ENCODE measurements around the gene MAP1A.

MAP1A gene

DNA sequence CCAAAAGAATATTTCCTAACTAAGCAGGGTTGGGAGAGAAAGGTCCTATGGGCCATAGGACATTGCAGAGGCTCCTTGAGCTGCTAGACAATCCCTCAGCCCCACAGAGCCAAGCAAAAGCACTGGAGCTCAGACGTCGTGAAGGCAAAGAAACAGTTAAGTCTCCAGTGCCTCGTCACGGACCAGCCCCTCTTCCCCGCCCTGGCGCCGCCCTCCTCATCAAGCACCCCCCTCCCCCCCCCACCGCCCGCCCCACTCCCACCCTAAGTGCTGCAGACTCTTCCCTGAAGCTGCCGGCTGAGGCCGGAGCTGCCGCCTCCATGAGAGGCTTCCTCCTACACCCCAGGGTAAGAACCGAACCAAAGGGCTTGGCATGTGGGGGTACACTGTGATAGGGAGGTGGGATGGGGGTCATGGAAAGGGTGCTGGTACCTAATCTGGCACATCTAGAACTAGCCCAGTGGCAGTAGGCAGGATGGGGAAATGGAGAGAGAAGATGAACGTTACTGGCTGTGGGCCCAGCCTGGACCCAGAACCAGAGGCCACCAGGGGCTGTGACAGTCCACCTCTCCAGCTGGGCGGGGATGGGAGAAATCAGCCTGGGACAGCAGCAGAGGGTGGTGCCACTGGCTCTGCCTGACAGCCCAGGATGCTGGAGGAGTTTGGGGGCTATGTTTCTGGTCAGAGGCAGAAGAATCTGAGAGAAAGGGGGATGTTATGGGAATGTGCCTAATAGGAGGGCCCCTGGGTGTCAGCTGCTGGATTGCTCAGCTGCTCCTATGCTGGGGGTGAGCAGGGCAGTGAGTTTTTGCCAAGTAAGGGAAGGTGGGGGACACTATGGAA lies at the start of gene MAP1A:
Gene MAP1A, plus strand, starts transcription at position 255 of the 843 bp plus-strand sequence. CDS start 3,866 bp downstream, outside the sequence.
- peak; percentile 85 for DNase-seq

DNA sequence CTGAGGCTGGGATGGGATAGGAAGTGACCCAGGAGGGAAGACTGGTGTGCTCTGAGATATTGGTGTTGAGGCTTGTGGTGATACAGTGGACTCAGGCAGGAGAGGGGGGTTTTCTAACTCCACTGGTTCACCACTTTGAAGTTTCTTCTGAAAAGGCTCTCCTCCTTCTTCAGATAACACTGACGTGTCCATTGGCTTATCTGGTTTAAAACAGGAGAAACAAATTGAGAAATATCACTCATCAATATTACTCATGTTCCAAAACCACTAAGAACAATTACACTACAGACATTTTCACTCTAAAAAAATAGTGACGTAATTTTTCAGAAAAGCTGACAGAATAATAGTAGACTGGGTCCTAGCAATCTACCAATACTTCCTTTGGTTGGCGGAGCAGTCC lies 47.5 kb upstream of the MAP1A start:
- peak; percentile 54 for DNase-seq

GRCh38 chr15:43471975-43472374 lies 45.4 kb upstream of the MAP1A start:
- no peak for DNase-seq

DNA sequence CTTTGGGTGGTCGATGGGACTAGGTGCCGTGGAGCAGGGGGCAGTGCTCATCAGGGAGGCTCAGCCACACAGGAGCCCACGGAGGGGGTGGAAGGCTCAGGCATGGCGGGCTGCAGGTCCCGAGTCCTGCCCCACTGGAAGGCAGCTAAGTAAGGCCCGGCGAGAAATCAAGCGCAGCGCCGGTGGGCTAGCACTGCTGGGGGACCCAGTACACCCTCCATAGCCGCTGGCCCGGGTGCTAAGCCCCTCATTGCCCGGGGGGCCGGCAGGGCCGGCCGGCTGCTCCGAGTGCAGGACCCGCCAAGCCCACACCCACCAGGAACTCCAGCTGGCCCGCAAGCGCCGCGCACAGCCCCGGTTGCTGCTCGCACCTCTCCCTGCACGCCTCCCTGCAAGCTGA lies 43.5 kb upstream of the MAP1A start:
- DNase-seq: no peak

DNA sequence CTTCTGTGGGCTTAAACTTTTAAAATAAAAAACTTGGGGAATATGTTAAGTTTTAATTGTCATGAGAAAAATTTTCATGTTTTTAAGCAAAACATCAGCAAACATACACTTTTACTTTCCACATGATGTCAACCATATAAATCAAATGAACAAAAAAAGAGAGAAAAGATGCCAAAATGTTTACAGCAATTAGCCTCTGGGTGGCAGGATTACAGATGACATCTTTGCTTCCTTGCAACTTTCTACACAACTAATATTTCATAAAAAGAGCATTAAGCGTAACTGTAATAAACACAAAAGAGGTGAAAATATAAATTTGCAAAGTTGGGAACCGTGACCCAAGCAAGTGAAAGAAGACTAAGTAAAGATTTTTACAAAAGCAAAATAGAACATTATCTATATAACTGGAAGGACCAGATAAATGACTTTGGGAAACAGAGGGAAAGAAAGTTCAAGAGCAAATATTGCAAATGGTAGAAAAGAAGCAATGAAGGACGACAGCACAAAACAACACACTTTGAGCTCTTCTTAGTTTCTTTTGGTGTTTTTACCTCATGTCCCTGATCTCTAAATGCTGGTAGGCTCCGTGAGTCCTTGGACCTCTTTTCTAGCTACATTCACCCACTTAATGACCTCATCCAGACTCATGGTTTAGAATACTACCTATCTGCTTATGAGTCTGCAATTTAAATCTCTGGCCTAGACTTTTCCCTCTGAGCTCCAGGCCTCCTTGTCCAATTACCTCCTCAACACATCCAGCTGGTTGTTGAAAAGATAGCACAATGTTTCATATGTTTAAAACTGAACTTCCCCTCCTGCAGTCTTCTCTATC lies 33.9 kb upstream of the MAP1A start:
- peak; percentile 22 for DNase-seq

GRCh38 chr15:43484455-43484854 lies 33.0 kb upstream of the MAP1A start:
- DNase-seq: no peak

DNA sequence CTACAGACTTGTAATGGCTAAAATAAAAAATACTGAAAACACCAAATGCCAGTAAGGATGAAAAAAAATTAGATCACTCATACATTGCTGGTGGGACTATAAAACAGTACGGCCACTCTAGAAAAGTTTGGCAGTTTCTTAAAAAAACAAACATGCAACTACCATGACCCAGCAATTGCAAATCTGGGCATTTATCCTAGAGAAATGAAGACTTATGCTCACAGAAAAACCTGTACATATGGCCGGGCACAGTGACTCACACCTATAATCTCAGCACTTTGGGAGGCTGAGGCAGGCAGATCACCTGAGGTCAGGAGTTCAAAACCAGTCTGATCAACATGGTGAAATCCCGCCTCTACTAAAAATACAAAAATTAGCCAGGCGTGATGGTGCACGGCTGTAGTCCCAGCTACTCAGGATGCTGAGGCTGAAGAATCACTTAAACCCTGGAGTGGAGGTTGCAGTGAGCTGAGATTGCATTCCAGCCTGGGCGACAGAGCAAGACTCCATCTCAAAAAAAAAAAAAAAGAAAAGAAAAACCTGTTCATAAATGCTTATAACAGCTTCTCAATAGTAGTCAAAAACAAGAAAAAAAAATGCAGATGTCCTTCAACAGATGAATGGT lies 30.0 kb upstream of the MAP1A start:
- no peak for DNase-seq

DNA sequence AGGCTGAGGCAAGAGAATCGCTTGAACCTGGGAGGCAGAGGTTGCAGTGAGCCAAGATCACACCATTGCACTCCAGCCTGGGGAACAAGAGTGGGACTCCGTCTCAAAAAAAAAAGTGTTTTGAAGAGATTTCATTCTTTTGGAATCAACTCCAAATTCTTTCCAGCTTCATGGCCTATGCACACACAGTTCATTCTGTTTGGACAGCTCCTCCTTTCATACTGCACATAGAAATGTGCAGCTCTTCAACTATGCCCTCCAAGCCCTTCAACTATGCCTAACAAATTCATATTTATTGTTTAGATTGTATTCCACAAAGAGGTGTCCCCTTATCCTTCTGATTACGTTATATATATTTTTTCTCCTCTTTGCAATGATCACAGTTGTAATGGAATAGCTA lies 28.6 kb upstream of the MAP1A start:
- DNase-seq: no peak

DNA sequence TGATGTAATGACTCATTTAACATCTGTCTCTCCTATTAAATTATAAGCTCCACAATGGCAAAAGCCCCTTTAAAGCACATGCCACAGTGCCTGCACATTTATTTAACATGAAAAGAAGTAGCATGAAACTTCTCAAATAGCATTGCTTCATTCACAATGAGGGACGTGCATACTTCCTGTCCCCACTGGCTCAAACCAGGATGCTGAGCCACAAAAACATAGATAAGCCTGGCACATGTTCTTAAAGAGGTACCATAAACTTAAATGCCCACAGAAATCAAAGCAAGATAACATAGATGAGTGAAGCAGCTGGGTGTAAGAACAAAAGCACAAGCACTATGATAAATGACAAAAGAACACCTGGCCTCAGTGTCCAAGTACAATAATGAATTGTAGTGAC lies 28.2 kb upstream of the MAP1A start:
- DNase-seq: no peak

GRCh38 chr15:43492266-43492665 lies 25.1 kb upstream of the MAP1A start:
- DNase-seq: no peak

GRCh38 chr15:43492673-43493601 lies 24.5 kb upstream of the MAP1A start, which contains the start of gene TP53BP1:
Gene TP53BP1 (minus strand): TSS chr15:43493156. CDS start chr15:43493043, 113 bp downstream.
- DNase-seq: peak; percentile 96

- DNase-seq: no peak
Measured at GRCh38 chr15:43493703-43494472, 23.5 kb upstream of the MAP1A start.

- no peak for DNase-seq
Measured at GRCh38 chr15:43498990-43499389, 18.4 kb upstream of the MAP1A start.

DNA sequence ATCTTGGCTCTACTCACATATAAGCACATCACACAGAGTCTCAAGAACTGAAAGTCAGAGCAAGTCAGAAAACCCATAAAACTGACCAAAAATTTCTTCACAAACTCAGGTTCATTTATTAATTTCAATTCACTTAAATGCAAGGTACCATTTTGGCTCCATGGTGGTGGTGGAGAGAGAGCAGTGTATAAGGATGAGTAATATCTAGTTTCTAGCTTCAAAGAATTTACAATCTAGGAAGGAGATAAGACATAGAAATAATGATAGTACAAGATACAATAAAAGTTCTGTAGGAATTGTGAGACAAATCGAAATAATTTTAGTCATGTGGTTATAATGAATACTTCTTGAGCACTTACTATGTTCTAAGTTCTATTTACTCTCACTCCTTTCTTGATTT lies 17.8 kb upstream of the MAP1A start:
- no peak for DNase-seq

DNA sequence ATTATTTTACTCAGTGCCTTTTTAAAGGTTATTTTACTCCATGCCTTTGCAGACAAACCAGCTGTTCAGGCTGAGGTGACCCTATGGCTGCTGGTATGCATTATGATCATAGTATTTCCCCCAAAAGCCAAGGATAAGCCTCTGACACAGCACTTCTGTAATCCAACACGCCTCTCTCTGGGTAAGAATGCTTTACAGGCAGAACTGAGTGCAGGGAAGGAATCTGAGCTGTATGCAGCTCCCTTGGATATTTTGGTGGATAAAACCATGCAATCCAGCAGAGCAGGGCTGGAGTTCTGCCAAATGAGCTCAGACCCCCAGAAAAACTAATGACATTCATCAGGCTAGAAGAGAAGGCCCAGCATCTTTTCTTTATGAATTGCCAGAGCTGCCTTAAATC lies 11.7 kb upstream of the MAP1A start:
- DNase-seq: peak; percentile 84

DNA sequence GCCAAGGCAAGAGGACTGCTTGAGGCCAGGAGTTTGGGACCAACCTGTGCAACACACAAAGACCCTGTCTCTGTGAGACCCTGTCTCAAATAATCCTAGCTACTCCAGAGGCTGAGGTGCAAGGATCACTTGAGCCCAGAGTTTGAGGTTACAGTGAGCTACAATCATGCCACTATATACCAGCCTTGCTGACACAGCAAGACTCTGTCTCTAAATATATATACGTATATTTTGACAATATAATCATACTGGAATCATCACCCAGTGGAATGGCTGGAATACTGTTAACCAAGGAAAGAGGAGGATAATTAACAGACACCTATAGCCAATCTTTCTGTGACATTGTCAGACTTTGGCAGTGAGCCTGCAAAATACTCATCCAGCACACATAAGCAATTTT lies 9.0 kb upstream of the MAP1A start:
- DNase-seq: no peak

DNA sequence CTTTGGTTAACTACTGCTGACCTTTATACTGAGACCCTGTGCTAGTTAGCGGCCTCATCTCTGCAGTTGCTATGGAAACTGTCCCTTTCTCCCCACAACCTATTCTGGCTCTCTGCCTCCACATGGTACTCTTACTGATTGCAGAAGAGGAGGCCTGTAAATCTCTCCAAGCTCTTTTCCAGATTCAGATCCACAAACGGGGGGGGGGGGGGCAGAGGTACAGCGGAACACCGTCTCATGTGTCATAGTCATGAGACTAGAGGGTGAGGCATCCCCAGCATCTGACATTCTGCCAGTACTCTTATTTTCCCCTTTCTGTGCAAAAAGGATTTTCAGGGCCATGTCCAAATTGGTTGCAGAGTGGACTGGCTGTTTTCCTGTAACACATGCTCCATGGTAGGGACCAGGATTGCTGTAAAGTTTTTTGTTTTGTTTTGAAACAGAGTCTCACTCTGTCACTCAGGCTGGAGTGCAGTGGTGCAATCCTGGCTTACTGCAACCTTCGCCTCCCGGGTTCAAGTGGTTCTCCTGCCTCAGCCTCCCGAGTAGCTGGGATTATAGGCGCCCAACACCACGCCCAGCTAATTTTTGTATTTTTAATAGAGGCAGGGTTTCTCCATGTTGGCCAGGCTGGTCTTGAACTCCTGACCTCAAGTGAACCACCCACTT lies 8.3 kb upstream of the MAP1A start:
- DNase-seq: no peak

DNA sequence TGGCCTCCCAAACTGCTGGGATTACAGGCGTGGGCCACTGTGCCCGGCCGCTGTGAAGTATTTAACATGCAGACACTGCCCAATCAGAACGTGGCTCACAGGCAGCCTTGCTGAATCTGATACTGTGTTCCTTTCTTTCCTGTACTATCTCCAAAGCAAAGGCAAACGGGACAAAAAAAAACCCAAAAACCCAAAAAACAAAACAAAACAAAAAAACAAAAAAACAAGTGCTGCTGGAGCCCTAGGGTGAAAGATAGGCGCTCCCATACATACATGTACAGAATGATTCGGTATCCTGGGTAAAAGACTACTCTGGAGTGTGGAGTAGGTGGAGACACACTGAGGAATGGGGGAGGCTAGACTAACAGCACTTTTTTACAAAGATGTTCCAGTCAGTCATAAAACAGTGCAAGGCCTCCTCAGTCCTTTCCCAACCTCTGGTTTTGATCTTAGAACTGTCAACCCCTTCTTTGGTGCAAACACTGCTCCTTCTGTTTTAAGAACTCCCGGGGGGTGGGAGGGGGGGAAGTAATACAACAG lies 7.7 kb upstream of the MAP1A start:
- DNase-seq: peak; percentile 12

GRCh38 chr15:43510200-43511011 lies 7.0 kb upstream of the MAP1A start:
- DNase-seq: peak; percentile 99

Data from fibroblast of skin of right biceps (primary cell).